GM10266 (cell line): Measurements from ENCODE around the gene KIF26A.

Source experiments
- DNase-seq: peaks from one replicate; pipeline ENCODE4 v3.0.0; 2012; ENCODE audit errors: extremely low spot score
- TF ChIP-seq, protein P1 (sequence below): IDR thresholded peaks from 2 replicates; pipeline ENCODE4 v1.5.1; 2012; ENCODE audit warnings: mild to moderate bottlenecking, low read depth; ENCODE audit not compliant: control insufficient read depth, insufficient read depth; ENCODE audit errors: missing control alignments

KIF26A gene

DNA sequence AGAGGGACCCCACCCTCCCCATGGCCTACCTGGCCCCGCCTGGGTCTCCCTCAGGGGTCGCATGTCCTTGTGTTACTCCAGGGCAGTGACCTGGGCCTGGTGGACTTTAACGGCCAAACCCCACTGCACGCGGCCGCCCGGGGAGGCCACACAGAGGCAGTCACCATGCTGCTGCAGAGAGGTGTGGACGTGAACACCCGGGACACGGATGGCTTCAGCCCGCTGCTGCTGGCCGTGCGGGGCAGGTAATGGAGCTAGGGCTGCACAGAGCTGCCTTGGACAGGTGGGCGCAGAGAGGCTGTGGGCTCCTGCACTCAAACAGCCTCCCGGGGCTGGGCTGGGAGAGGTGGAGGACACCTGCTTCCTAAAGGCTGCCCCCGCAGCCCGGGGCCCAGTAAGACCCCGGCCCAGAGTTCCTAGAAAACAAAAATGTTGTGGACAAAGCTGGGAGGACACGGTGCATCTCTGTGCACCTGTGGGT lies 31.2 kb upstream of the KIF26A start:
- TF ChIP-seq, protein P1, sequence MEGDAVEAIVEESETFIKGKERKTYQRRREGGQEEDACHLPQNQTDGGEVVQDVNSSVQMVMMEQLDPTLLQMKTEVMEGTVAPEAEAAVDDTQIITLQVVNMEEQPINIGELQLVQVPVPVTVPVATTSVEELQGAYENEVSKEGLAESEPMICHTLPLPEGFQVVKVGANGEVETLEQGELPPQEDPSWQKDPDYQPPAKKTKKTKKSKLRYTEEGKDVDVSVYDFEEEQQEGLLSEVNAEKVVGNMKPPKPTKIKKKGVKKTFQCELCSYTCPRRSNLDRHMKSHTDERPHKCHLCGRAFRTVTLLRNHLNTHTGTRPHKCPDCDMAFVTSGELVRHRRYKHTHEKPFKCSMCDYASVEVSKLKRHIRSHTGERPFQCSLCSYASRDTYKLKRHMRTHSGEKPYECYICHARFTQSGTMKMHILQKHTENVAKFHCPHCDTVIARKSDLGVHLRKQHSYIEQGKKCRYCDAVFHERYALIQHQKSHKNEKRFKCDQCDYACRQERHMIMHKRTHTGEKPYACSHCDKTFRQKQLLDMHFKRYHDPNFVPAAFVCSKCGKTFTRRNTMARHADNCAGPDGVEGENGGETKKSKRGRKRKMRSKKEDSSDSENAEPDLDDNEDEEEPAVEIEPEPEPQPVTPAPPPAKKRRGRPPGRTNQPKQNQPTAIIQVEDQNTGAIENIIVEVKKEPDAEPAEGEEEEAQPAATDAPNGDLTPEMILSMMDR: no peak
- no peak for DNase-seq

GRCh38 chr14:104107611-104108569 lies 30.5 kb upstream of the KIF26A start:
- TF ChIP-seq, protein P1: no peak
- DNase-seq: no peak

- TF ChIP-seq, protein P1: no peak
- no peak for DNase-seq
These were observed 29.5 kb upstream of the KIF26A start for GRCh38 chr14:104108570-104109541.

DNA sequence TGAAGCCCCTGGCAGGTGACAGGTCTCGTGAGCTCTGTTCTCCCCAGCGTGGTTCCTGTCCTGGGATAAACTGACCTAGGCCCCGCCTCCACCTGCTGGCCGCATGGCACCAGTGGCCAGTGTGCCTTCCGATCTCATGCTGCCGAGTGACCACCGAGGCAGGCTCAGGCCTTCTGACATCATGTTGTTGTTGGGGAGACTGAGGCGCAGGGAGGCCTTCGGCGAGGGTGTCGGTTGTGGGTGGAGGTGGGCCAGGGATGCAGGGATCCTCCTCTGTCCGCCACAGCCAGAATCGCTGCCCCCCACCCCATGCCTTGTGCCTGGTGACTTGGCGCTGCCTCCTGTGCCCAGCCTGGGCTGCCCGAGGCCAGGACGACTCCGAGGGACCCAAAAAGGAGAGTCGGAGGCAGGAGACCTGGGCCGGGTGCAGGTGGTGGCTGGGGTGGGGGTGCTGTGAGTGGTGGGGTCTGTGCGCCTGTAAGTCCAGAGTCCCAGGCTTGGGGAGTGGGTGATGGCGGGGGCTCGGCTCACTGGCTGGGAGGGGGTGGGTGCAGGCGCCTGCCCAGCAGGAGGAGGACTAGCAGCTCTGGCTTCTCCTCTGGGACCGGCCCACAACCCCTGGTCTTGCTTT lies 28.5 kb upstream of the KIF26A start:
- TF ChIP-seq, protein P1: no peak

DNA sequence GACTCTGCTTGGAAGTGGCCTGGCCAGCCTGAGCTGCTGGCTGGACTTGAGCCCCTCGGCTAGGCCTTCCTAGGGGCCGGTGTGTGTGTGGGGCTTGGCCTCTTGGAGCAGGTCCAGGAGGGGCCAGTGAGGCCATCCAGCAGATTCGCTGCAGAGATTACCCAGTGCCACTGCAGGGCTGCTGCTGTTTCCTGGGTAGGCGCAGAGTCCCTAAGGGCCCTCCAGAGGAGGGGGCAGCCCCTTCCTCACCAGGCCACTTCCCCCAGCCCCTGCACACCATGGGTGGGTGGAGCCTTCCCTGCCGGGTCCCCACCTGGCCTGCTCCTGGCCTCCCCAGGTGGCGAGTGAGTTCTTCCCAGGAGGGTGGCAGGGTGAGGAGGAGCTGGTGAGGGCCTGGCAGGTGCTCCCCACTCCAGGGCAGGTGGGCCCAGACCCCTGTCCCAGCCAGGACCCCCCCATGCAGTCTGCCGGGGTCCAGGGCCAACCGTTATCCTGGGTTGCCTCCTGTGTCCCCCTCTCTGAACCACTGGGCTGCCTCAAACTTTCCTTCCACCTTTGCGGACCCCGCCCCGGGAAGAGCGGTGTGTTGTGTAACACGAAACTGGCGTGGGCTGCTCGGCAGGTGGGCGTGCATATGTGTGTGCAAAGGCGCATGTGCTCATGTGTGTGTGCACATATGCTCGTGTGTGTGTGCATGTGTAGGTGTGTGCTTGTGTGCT lies 27.7 kb upstream of the KIF26A start:
- no peak for DNase-seq
- TF ChIP-seq, protein P1: no peak

More for the DNA sequence above, 28.5 kb upstream of the KIF26A start:
- no peak for DNase-seq

GRCh38 chr14:104111301-104112112 lies 26.9 kb upstream of the KIF26A start:
- TF ChIP-seq, protein P1: no peak

More at GRCh38 chr14:104111301-104112112, 26.9 kb upstream of the KIF26A start:
- no peak for DNase-seq
